CD14-positive monocyte (primary cell): ENCODE results near the gene FAM120A. TPM values are rescaled to one million over a fixed set of nuclear protein-coding genes. Genes with fewer than 3 reads are reported as not detected.

Experiments
- DNase-seq, 3 donors: peaks; one replicate each; pipeline ENCODE4 v3.0.0-alpha.2; 2011 to 2022
- H2AFZ ChIP-seq: 2 replicates; pipeline ENCODE4 v1.6.0; 2012; ENCODE audit warnings: mild to moderate bottlenecking, low read depth, low read length, inconsistent platforms; ENCODE audit not compliant: insufficient read depth, poor library complexity, severe bottlenecking
- H3K27ac ChIP-seq, 2 donors: 1 replicate in 1 of 2; 2 replicates in 1 of 2; pipeline ENCODE4 v1.5.1; 2012 to 2013; ENCODE audit warnings: low read length in 2 of 2, control low read depth in 1 of 2, inconsistent platforms in 1 of 2, low read depth in 1 of 2, mild to moderate bottlenecking in 1 of 2
- H3K27me3 ChIP-seq, 2 donors: one replicate each; pipeline versions ENCODE4 v1.6.0 to v1.6.1; 2011 to 2013; ENCODE audit warnings: low read length in 2 of 2; ENCODE audit not compliant: control insufficient read depth in 2 of 2, insufficient read depth in 2 of 2
- H3K36me3 ChIP-seq, 2 donors: replicated peaks in 1 of 2; 1 replicate in 1 of 2; 2 replicates in 1 of 2; pipeline versions ENCODE4 v1.5.1 to v1.6.1; 2012 to 2013; ENCODE audit warnings: low read length in 2 of 2, control low read depth in 1 of 2, inconsistent platforms in 1 of 2, mild to moderate bottlenecking in 1 of 2; ENCODE audit not compliant: insufficient read depth in 2 of 2, control insufficient read depth in 1 of 2
- H3K4me1 ChIP-seq, 2 donors: 1 replicate in 1 of 2; 2 replicates in 1 of 2; pipeline versions ENCODE4 v1.5.1 to v1.6.1; 2012 to 2013; ENCODE audit warnings: low read length in 2 of 2, control low read depth in 1 of 2, inconsistent platforms in 1 of 2, mild to moderate bottlenecking in 1 of 2, moderate library complexity in 1 of 2; ENCODE audit not compliant: insufficient read depth in 2 of 2, control insufficient read depth in 1 of 2
- H3K4me2 ChIP-seq: replicated peaks from 2 replicates; pipeline ENCODE3; 2012; ENCODE audit warnings: low read length, moderate library complexity, mild to moderate bottlenecking; ENCODE audit not compliant: poor library complexity, severe bottlenecking; ENCODE audit errors: extremely low read depth
- H3K4me3 ChIP-seq, 3 experiments: fragments of 200-600 bp in 1 of 3; sonication (generic) in 1 of 3; replicated peaks in 1 of 3; 1 replicate in 2 of 3; 2 replicates in 1 of 3; pipeline ENCODE4 v1.5.1; 2011 to 2013; ENCODE audit warnings: low read length in 3 of 3, mild to moderate bottlenecking in 3 of 3, control low read depth in 2 of 3, low read depth in 2 of 3, inconsistent platforms in 1 of 3, moderate library complexity in 1 of 3
- H3K79me2 ChIP-seq: 2 replicates; pipeline ENCODE4 v1.6.0; 2012; ENCODE audit warnings: mild to moderate bottlenecking, control low read depth, inconsistent platforms, low read length, moderate library complexity; ENCODE audit not compliant: insufficient read depth
- H3K9ac ChIP-seq: 2 replicates; pipeline ENCODE4 v1.6.0; 2017; ENCODE audit warnings: low read length, mild to moderate bottlenecking; ENCODE audit not compliant: insufficient read depth, poor library complexity, severe bottlenecking
- H3K9me3 ChIP-seq, 2 donors: replicated peaks in 1 of 2; 1 replicate in 1 of 2; 2 replicates in 1 of 2; pipeline versions ENCODE4 v1.5.1 to v1.6.1; 2012 to 2013; ENCODE audit warnings: low read length in 2 of 2, control low read depth in 1 of 2; ENCODE audit not compliant: control insufficient read depth in 1 of 2, insufficient read depth in 1 of 2
- H4K20me1 ChIP-seq: 2 replicates; pipeline ENCODE4 v1.6.0; 2012; ENCODE audit warnings: mild to moderate bottlenecking, low read length, control low read depth, moderate library complexity; ENCODE audit not compliant: insufficient read depth
- H3K27ac Mint-ChIP-seq, 7 donors: one replicate each; pipeline ENCODE4 v1.8.0; 2020; ENCODE audit warnings: mild to moderate bottlenecking in 7 of 7, mixed read lengths in 7 of 7, moderate library complexity in 6 of 7, inconsistent platforms in 2 of 7
- H3K27me3 Mint-ChIP-seq, 3 donors: one replicate each; pipeline ENCODE4 v1.8.0; 2021 to 2022; ENCODE audit warnings: low read depth in 3 of 3, mild to moderate bottlenecking in 3 of 3, mixed read lengths in 3 of 3, moderate library complexity in 3 of 3, inconsistent platforms in 1 of 3
- H3K36me3 Mint-ChIP-seq, 2 donors: one replicate each; pipeline ENCODE4 v1.8.0; 2020; ENCODE audit warnings: mixed read lengths in 2 of 2, inconsistent platforms in 1 of 2, mild to moderate bottlenecking in 1 of 2
- H3K4me1 Mint-ChIP-seq: one replicate; pipeline ENCODE4 v1.8.0; 2020; ENCODE audit warnings: mild to moderate bottlenecking, mixed read lengths
- H3K4me3 Mint-ChIP-seq, 2 donors: one replicate each; pipeline ENCODE4 v1.8.0; 2020; ENCODE audit warnings: mild to moderate bottlenecking in 2 of 2, mixed read lengths in 2 of 2, moderate library complexity in 1 of 2
- H3K9me3 Mint-ChIP-seq, 7 donors: one replicate each; pipeline ENCODE4 v1.8.0; 2020 to 2022; ENCODE audit warnings: mixed read lengths in 7 of 7, mild to moderate bottlenecking in 6 of 7, moderate library complexity in 6 of 7, inconsistent platforms in 2 of 7
- WGBS: methylation state at CpG from one replicate; pipeline ENCODE4 v1.1.5; 2013; ENCODE audit warnings: missing lambda C conversion rate; ENCODE audit not compliant: insufficient coverage; 5-methylcytosine and 5-hydroxymethylcytosine counted together
- intact Hi-C, 2 donors: fragments of 100-400 bp; cut with micrococcal nuclease; formaldehyde crosslinking; loops; one replicate each; pipeline versions ENCODE4 v1.15.0 to v1.15.1; 2023
- polyA plus RNA-seq, 3 donors: library from polyadenylated mRNA; depleted of rRNA in 1 of 3; unstranded in 2 of 3; stranded (reverse) in 1 of 3; fragments of 300-500 nt in 2 of 3; fragments of >200 nt in 1 of 3; fragmentation: Illumina TruSeq in 2 of 3; gene quantifications; 1 replicate in 2 of 3; 2 replicates in 1 of 3; pipeline ENCODE4 v1.2.3, GENCODE V29; 2012 to 2021
- TF ChIP-seq, protein P1 (sequence below): fragments of 200-600 bp; IDR thresholded peaks from one replicate; pipeline ENCODE4 v1.8.0; 2022; ENCODE audit warnings: antibody characterized with exemption, mild to moderate bottlenecking

The FAM120A gene
- polyA plus RNA-seq, 3 donors, result 10.4 to 76.6 (median 12.7) TPM

DNA sequence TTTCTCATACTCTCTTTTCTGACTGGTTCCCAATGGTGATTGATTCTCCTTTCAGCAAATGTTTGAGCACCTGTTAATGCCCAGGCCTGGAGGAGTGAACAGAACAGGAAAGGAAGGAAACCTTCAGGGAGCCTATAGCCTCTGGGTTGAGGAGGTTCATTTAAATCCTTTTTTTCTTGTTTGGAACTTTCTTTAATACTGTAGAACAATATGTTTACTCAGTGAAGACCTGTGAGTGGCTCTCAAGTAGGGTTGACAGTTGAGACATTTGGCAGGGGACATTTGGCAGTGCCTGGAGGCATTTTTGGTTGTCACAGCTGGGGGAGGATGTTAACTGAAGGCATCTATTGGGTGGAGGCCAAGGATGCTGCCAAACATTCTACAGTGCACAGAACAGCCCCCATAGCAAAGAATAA lies 8.0 kb downstream of the FAM120A start:
- H3K36me3 Mint-ChIP-seq, result peaks cover 16 to 19% of the 10 kb centered on the region in 2 donors
- H3K4me3 ChIP-seq, result no peak overlapping the region
- H3K4me1 ChIP-seq, result peaks cover 72 to 89% of the 10 kb centered on the region in 2 donors
- H3K4me1 Mint-ChIP-seq, result peaks cover 82% of the 10 kb centered on the region
- H2AFZ ChIP-seq, result no peak overlapping the region
- peaks cover 100% of the 10 kb centered on the region for H3K79me2 ChIP-seq
- intact Hi-C loops, result loop anchor here (10.0 kb wide), 2 partner anchors 365 to 495 kb away; partner anchors contain the start of gene CARD19 (in 2 of the 2)
- peak overlapping the region in 6 of 7 donors; percentile 51 to 90 (median 71) for H3K27ac Mint-ChIP-seq
- H3K36me3 ChIP-seq, result peaks cover 0 to 2% of the 10 kb centered on the region in 2 donors
- TF ChIP-seq, protein P1, sequence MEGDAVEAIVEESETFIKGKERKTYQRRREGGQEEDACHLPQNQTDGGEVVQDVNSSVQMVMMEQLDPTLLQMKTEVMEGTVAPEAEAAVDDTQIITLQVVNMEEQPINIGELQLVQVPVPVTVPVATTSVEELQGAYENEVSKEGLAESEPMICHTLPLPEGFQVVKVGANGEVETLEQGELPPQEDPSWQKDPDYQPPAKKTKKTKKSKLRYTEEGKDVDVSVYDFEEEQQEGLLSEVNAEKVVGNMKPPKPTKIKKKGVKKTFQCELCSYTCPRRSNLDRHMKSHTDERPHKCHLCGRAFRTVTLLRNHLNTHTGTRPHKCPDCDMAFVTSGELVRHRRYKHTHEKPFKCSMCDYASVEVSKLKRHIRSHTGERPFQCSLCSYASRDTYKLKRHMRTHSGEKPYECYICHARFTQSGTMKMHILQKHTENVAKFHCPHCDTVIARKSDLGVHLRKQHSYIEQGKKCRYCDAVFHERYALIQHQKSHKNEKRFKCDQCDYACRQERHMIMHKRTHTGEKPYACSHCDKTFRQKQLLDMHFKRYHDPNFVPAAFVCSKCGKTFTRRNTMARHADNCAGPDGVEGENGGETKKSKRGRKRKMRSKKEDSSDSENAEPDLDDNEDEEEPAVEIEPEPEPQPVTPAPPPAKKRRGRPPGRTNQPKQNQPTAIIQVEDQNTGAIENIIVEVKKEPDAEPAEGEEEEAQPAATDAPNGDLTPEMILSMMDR, result no peak
- no peaks in the 10 kb centered on the region for H3K27me3 ChIP-seq
- no peak for DNase-seq
- peaks cover 67% of the 10 kb centered on the region for H4K20me1 ChIP-seq
- H3K9me3 ChIP-seq, result no peaks in the 10 kb centered on the region
- H3K4me2 ChIP-seq, result no peak overlapping the region
- no peak overlapping the region for H3K9ac ChIP-seq
- peak overlapping the region in 1 of 2 donors; percentile 70 for H3K27ac ChIP-seq
- H3K27me3 Mint-ChIP-seq, result no peaks in the 10 kb centered on the region
- H3K4me3 Mint-ChIP-seq, result no peak overlapping the region
- H3K9me3 Mint-ChIP-seq, result no peaks in the 10 kb centered on the region

DNA sequence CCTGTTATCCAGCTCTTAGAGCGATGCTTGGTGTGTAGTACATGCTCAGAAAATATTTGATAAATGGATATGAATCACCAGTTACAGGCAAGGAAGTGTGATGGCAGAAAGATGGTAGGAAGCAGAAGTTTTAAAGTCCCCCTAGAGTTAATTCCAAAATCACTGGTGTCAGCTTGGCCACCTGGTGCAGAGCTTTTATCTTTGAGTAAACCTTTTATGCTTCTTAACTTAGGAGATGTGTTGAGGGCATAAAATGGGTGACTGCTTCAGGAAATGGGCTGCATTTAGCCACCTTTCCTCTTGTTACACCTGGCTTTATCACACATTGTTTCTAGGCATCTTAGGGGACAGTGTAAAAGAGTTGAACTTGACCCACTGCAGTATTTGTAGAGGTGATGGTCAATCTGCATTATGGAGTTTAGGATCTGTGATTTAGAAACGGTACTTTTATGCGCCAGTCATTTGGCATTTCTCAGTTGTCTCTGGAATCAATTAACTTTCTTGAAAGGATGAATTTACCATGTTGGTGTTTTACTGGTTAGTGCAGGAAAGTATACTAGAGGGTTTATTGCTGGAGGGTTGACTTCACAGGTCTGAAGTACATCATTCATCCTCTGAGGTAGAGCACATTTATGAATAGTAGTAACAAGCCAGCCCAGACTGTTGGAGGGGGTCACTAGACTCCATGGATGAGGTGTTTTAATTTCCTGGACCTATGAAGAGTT lies 9.4 kb downstream of the FAM120A start:
- H3K9me3 Mint-ChIP-seq, result no peaks in the 10 kb centered on the region
- Histone ChIP-seq H3K27ac (peak overlapping the region in 1 of 2 donors; percentile 55), H3K4me2 (no peak overlapping the region), H2AFZ (no peak overlapping the region), H4K20me1 (peaks cover 57% of the 10 kb centered on the region), H3K36me3 (no peaks in the 10 kb centered on the region), H3K79me2 (peaks cover 100% of the 10 kb centered on the region), H3K9me3 (no peaks in the 10 kb centered on the region), H3K27me3 (no peaks in the 10 kb centered on the region), H3K4me1 (peaks cover 68 to 90% of the 10 kb centered on the region in 2 donors), H3K4me3 (no peak overlapping the region), H3K9ac (no peak overlapping the region)
- no peak overlapping the region for H3K4me3 Mint-ChIP-seq
- WGBS, result 100% methylated on average over 3 of the region's 3 CpGs
- no peaks in the 10 kb centered on the region for H3K27me3 Mint-ChIP-seq
- H3K4me1 Mint-ChIP-seq, result peaks cover 87% of the 10 kb centered on the region
- intact Hi-C loops, result no loop called here
- H3K36me3 Mint-ChIP-seq, result peaks cover 16 to 19% of the 10 kb centered on the region in 2 donors
- no peak for DNase-seq
- TF ChIP-seq, protein P1, result no peak
- H3K27ac Mint-ChIP-seq, result peak overlapping the region; percentile 3 to 74 (median 50)
